DND-41 (cell line): Measurements from ENCODE around the gene LIMK2.

ENCODE experiments used
- CTCF ChIP-seq: IDR thresholded peaks from 2 replicates; pipeline ENCODE4 v1.5.1; 2012; ENCODE audit warnings: borderline replicate concordance, low read length, moderate library complexity, mild to moderate bottlenecking; ENCODE audit not compliant: poor library complexity, severe bottlenecking; ENCODE audit errors: extremely low read depth
- EZH2 ChIP-seq: IDR thresholded peaks from 3 replicates; pipeline ENCODE4 v1.6.1; 2012; ENCODE audit warnings: borderline replicate concordance, low read depth, mild to moderate bottlenecking, moderate library complexity, low read length, inconsistent platforms; ENCODE audit not compliant: severe bottlenecking

GRCh38 chr22:31272522-31273446 is 60.7 kb downstream of the LIMK2 start:
- peak; percentile 81 for TF ChIP-seq CTCF
- TF ChIP-seq EZH2 = no peak
